K562 (cell line): ENCODE data around the gene SYVN1. TPM values are rescaled to one million over a fixed set of nuclear protein-coding genes. Genes with fewer than 3 reads are reported as not detected.

Experiments
- ATF7 ChIP-seq: fragments of 450-650 bp; IDR thresholded peaks from 2 replicates; pipeline ENCODE4 v1.7.1; 2014; ENCODE audit warnings: mild to moderate bottlenecking, moderate library complexity
- CBX1 ChIP-seq: sonication (generic); IDR thresholded peaks from 2 replicates; pipeline ENCODE4 v1.6.1; 2016; ENCODE audit warnings: antibody characterized with exemption, low read depth, mild to moderate bottlenecking
- EGR1 ChIP-seq: fragments of 450-650 bp; conservative IDR thresholded peaks from 2 replicates; pipeline ENCODE4 v1.6.1; 2017; ENCODE audit warnings: mild to moderate bottlenecking
- HCFC1 ChIP-seq: IDR thresholded peaks from 2 replicates; pipeline ENCODE4 v1.6.1; 2012; ENCODE audit warnings: low read depth, low read length, improper control_type of control experiment
- KDM1A ChIP-seq, 2 experiments: fragments of 450-650 bp; IDR thresholded peaks; 2 replicates each; pipeline ENCODE4 v1.6.1; 2016; ENCODE audit warnings: mild to moderate bottlenecking in 2 of 2
- MTA1 ChIP-seq: fragments of 450-650 bp; IDR thresholded peaks from 2 replicates; pipeline ENCODE4 v1.6.1; 2017; ENCODE audit warnings: borderline replicate concordance
- MTA2 ChIP-seq: fragments of 450-650 bp; IDR thresholded peaks from 2 replicates; pipeline ENCODE4 v1.6.1; 2016; ENCODE audit warnings: low read depth
- MXI1 ChIP-seq: IDR thresholded peaks from 2 replicates; pipeline ENCODE4 v1.6.1; 2011; ENCODE audit warnings: low read depth, mild to moderate bottlenecking, improper control_type of control experiment, low read length
- SOX6 ChIP-seq: fragments of 450-650 bp; IDR thresholded peaks from 2 replicates; pipeline ENCODE4 v1.6.1; 2014; ENCODE audit warnings: mild to moderate bottlenecking
- ZNF124 ChIP-seq: sonication (generic); formaldehyde crosslinking; IDR thresholded peaks from 2 replicates; pipeline ENCODE4 v1.8.1; 2022; ENCODE audit warnings: missing genetic modification reagents
- ZNF324 ChIP-seq: fragments of 250-450 bp; sonication (Bioruptor Pico); IDR thresholded peaks from 2 replicates; pipeline ENCODE4 v1.4.0; 2020; ENCODE audit warnings: mild to moderate bottlenecking
- ZNF431 ChIP-seq: sonication (generic); formaldehyde crosslinking; IDR thresholded peaks from 2 replicates; pipeline ENCODE4 v1.8.0; 2022; ENCODE audit warnings: mild to moderate bottlenecking, missing genetic modification reagents
- ZNF695 ChIP-seq: fragments of 450-650 bp; formaldehyde crosslinking; IDR thresholded peaks from 2 replicates; pipeline ENCODE4 v1.4.0; 2020; ENCODE audit warnings: mild to moderate bottlenecking, moderate library complexity
- polyA plus RNA-seq, 8 experiments: library from polyadenylated mRNA; depleted of rRNA in 4 of 8; stranded (reverse) in 5 of 8; unstranded in 3 of 8; fragments of >200 nt; fragmentation: Nextera tagmentation in 2 of 8; fragmentation: Illumina TruSeq in 1 of 8; extraction: Ambion mirVana in 2 of 8; extraction: Trizol in 1 of 8; gene quantifications; 2 replicates each; pipeline versions ENCODE4 v1.2.1 to v1.2.3, GENCODE V29; 2011 to 2014; ENCODE audit warnings: inconsistent platforms in 1 of 8, missing spikeins in 1 of 8
- total RNA-seq, 7 experiments: library from RNA; depleted of rRNA in 6 of 7; stranded (reverse); fragments of >200 nt in 6 of 7; fragmentation: Illumina TruSeq in 2 of 7; extraction: Trizol in 2 of 7; gene quantifications; 2 replicates each; pipeline versions ENCODE4 v1.2.1 to v1.2.3, GENCODE V29; 2011 to 2021; ENCODE audit warnings: low replicate concordance in 1 of 7
- TF ChIP-seq, protein P1 (sequence below), 2 experiments: IDR thresholded peaks; 2 replicates each; pipeline ENCODE4 v1.6.1; 2011; ENCODE audit warnings: borderline replicate concordance in 1 of 2, control low read depth in 1 of 2, low read depth in 1 of 2, low read length in 1 of 2, mild to moderate bottlenecking in 1 of 2, mixed read lengths in 1 of 2, moderate library complexity in 1 of 2; ENCODE audit not compliant: insufficient read depth in 1 of 2, insufficient read length in 1 of 2, poor library complexity in 1 of 2, severe bottlenecking in 1 of 2; ENCODE audit errors: extremely low read depth in 1 of 2
- TF ChIP-seq, protein P2 (sequence below): fragments of 250-450 bp; sonication (Bioruptor Pico); IDR thresholded peaks from 2 replicates; pipeline ENCODE4 v1.9.0; 2021; ENCODE audit warnings: mild to moderate bottlenecking, inconsistent platforms
- TF ChIP-seq, protein P3 (sequence below): sonication (generic); formaldehyde crosslinking; IDR thresholded peaks from 2 replicates; pipeline ENCODE4 v1.8.0; 2022; ENCODE audit warnings: mild to moderate bottlenecking, missing genetic modification reagents
- TF ChIP-seq, protein P4 (sequence below): fragments of 250-450 bp; sonication (Bioruptor Pico); IDR thresholded peaks from 2 replicates; pipeline ENCODE4 v1.5.0; 2021
- TF ChIP-seq, protein P5 (sequence below): sonication (generic); formaldehyde crosslinking; IDR thresholded peaks from 2 replicates; pipeline ENCODE4 v1.8.1; 2022; ENCODE audit warnings: missing genetic modification reagents

Gene SYVN1
- total and polyA plus RNA-seq, 9 of the 15 experiments (the other 6 are each of a cell fraction or from before 2014, with no cell fraction given) = 0.41 to 47.4 (median 9.9) TPM

DNA sequence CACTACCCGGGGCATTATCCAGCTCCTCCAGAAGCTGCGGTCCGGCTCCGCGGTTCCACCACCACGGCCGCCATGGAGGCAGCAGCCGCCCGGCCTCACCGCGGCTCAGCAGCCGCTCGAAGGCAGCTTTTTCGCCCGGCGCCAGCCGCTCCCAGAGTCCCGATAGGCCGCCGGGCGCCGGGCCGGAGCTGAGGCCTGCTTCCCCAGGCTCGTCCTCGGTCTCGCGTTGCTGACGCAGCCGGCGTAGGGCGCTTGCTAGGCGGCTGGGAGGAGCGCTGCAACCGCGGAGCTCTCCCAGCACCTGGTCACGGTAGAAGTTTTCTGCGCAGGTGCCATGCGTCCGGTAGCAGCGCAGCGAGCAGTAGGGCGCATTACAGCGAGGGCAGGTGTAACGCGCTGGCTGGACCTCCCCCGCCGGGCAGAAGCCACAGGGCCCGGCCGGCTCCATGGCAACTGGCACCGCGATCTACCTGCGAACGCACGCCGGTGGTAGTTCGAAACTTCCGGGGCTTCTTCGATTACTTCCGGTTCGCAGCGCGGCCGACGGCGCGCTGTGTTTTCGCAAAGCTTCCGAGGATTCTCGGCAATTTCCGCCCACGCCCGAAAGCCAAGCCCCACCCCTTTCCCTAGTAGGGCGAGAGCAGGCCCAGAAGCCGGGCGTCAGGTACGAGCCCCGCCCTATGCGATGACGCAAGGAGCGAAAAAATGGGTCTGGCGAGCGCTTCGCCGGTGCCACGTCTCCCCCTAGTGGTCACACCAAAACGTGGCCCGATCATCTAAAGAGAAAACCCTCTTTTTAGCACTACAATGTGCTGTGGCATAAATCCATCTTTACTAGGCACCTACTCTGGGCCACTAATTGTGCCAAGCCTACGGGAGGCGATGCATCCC, 16.9 kb downstream of the SYVN1 start, which contains the start of gene ZNHIT2 (continued):
- 0 out of 2 replicates have a peak, but pooled peaks have one; percentile 52 for TF ChIP-seq SOX6
- TF ChIP-seq, protein P1, sequence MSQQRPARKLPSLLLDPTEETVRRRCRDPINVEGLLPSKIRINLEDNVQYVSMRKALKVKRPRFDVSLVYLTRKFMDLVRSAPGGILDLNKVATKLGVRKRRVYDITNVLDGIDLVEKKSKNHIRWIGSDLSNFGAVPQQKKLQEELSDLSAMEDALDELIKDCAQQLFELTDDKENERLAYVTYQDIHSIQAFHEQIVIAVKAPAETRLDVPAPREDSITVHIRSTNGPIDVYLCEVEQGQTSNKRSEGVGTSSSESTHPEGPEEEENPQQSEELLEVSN (IDR thresholded peaks at IDR 0.05; ENCODE audit: borderline replicate concordance in 1 of 2, extremely low read depth in 1 of 2, insufficient read depth in 1 of 2, insufficient read length in 1 of 2, low read depth in 1 of 2, low read length in 1 of 2, poor library complexity in 1 of 2, severe bottlenecking in 1 of 2) = peak in 1 of 2 experiments; percentile 41
- TF ChIP-seq MTA2 = peak; percentile 78
- TF ChIP-seq ATF7 = peak; percentile 97
- TF ChIP-seq KDM1A (IDR thresholded peaks at IDR 0.05) = no peak
- TF ChIP-seq, protein P2, sequence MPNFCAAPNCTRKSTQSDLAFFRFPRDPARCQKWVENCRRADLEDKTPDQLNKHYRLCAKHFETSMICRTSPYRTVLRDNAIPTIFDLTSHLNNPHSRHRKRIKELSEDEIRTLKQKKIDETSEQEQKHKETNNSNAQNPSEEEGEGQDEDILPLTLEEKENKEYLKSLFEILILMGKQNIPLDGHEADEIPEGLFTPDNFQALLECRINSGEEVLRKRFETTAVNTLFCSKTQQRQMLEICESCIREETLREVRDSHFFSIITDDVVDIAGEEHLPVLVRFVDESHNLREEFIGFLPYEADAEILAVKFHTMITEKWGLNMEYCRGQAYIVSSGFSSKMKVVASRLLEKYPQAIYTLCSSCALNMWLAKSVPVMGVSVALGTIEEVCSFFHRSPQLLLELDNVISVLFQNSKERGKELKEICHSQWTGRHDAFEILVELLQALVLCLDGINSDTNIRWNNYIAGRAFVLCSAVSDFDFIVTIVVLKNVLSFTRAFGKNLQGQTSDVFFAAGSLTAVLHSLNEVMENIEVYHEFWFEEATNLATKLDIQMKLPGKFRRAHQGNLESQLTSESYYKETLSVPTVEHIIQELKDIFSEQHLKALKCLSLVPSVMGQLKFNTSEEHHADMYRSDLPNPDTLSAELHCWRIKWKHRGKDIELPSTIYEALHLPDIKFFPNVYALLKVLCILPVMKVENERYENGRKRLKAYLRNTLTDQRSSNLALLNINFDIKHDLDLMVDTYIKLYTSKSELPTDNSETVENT (CRISPR knock-in tag) = peak; percentile 48; the same call in 1 of the 2 replicates
- TF ChIP-seq EGR1 = peak; percentile 91
- TF ChIP-seq, protein P3, sequence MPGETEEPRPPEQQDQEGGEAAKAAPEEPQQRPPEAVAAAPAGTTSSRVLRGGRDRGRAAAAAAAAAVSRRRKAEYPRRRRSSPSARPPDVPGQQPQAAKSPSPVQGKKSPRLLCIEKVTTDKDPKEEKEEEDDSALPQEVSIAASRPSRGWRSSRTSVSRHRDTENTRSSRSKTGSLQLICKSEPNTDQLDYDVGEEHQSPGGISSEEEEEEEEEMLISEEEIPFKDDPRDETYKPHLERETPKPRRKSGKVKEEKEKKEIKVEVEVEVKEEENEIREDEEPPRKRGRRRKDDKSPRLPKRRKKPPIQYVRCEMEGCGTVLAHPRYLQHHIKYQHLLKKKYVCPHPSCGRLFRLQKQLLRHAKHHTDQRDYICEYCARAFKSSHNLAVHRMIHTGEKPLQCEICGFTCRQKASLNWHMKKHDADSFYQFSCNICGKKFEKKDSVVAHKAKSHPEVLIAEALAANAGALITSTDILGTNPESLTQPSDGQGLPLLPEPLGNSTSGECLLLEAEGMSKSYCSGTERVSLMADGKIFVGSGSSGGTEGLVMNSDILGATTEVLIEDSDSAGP (CRISPR knock-in tag) = no peak
- no peak for TF ChIP-seq ZNF324 (CRISPR knock-in tag)
- peak; percentile 95 for TF ChIP-seq MXI1
- TF ChIP-seq MTA1 = peak; percentile 96
- TF ChIP-seq HCFC1 = peak; percentile 85
- TF ChIP-seq ZNF124 (CRISPR knock-in tag) = 0 out of 2 replicates have a peak, but pooled peaks have one; percentile 57
- TF ChIP-seq ZNF431 (CRISPR knock-in tag) = 0 out of 2 replicates have a peak, but pooled peaks have one; percentile 73
- TF ChIP-seq, protein P4, sequence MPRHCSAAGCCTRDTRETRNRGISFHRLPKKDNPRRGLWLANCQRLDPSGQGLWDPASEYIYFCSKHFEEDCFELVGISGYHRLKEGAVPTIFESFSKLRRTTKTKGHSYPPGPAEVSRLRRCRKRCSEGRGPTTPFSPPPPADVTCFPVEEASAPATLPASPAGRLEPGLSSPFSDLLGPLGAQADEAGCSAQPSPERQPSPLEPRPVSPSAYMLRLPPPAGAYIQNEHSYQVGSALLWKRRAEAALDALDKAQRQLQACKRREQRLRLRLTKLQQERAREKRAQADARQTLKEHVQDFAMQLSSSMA (CRISPR knock-in tag) = 0 out of 2 replicates have a peak, but pooled peaks have one; percentile 13
- TF ChIP-seq ZNF695 = no peak; the same call in 1 of the 2 replicates
- TF ChIP-seq, protein P5, sequence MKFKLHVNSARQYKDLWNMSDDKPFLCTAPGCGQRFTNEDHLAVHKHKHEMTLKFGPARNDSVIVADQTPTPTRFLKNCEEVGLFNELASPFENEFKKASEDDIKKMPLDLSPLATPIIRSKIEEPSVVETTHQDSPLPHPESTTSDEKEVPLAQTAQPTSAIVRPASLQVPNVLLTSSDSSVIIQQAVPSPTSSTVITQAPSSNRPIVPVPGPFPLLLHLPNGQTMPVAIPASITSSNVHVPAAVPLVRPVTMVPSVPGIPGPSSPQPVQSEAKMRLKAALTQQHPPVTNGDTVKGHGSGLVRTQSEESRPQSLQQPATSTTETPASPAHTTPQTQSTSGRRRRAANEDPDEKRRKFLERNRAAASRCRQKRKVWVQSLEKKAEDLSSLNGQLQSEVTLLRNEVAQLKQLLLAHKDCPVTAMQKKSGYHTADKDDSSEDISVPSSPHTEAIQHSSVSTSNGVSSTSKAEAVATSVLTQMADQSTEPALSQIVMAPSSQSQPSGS (CRISPR knock-in tag) = no peak; the same call in 1 of the 2 replicates
- TF ChIP-seq CBX1 = peak; percentile 63; the same call in 1 of the 2 replicates
